AG04450 (cell line): ENCODE results near the gene FILIP1L. TPM values are rescaled to one million over a fixed set of nuclear protein-coding genes. Genes with fewer than 3 reads are reported as not detected.

Source experiments
- CTCF ChIA-PET: fragments of 300-600, 350-600 bp; formaldehyde crosslinking; extraction: SDS; loops from one replicate; lab custom pipeline; 2022; ENCODE audit warnings: antibody characterized with exemption, inconsistent platforms; lab: Charles Lee
- POLR2A ChIA-PET: fragments of 350-600 bp; formaldehyde crosslinking; extraction: SDS; loops from one replicate; lab custom pipeline; 2021; ENCODE audit warnings: antibody characterized with exemption, inconsistent platforms; lab: Yijun Ruan, JAX
- DNase-seq: peaks from one replicate; pipeline ENCODE4 v3.0.0-alpha.2; 2011; ENCODE audit warnings: low read depth, low spot score
- H3K27ac ChIP-seq: one replicate; pipeline ENCODE4 v1.5.1; 2012; ENCODE audit warnings: low read depth, low read length, control low read depth
- H3K27me3 ChIP-seq: one replicate; pipeline ENCODE4 v1.6.0; 2012; ENCODE audit warnings: low read length; ENCODE audit not compliant: control insufficient read depth, insufficient read depth
- H3K4me3 ChIP-seq: 2 replicates; pipeline ENCODE4 v1.5.1; 2011; ENCODE audit warnings: mild to moderate bottlenecking, low read depth, low read length, control low read depth
- H3K9me3 ChIP-seq: 2 replicates; pipeline ENCODE4 v1.5.1; 2012; ENCODE audit warnings: low read length; ENCODE audit not compliant: control insufficient read depth, insufficient read depth
- CTCF ChIP-seq: IDR thresholded peaks from 2 replicates; pipeline ENCODE4 v1.5.1; 2011; ENCODE audit warnings: low read depth, low read length, control low read depth, inconsistent platforms
- polyA plus RNA-seq: library from polyadenylated mRNA; depleted of rRNA; stranded (reverse); fragments of >200 nt; gene quantifications from 2 replicates; pipeline ENCODE4 v1.2.3, GENCODE V29; 2011

The FILIP1L gene
- polyA plus RNA-seq, 1 experiment: 75.5 TPM

- no peak for TF ChIP-seq CTCF
- Histone ChIP-seq H3K4me3 (no peak overlapping the region), H3K27me3 (no peaks in the 10 kb centered on the region), H3K9me3 (peaks cover 3% of the 10 kb centered on the region), H3K27ac (no peak overlapping the region)
- DNase-seq: no peak
- ChIA-PET POLR2A (no interaction called here), CTCF (interaction anchor here (1.0 kb wide), 1 partner anchor 319 kb away, joined by 5 read pairs; no protein-coding TSS in a partner anchor)
These were observed 36.9 kb upstream of the FILIP1L start for GRCh38 chr3:100151024-100151707.

GRCh38 chr3:100150473-100150872, 36.2 kb upstream of the FILIP1L start:
- ChIA-PET CTCF (no interaction called here), POLR2A (no interaction called here)
- Histone ChIP-seq H3K4me3 (no peak overlapping the region), H3K9me3 (no peaks in the 10 kb centered on the region; the same call in 1 of the 2 replicates), H3K27me3 (no peaks in the 10 kb centered on the region), H3K27ac (no peak overlapping the region)
- TF ChIP-seq CTCF: no peak
- no peak for DNase-seq

- CTCF ChIA-PET: no interaction called here
- no peaks in the 10 kb centered on the region for H3K27me3 ChIP-seq
- no peak overlapping the region for H3K4me3 ChIP-seq
- no peak for DNase-seq
- no peak for TF ChIP-seq CTCF
- no peak overlapping the region for H3K27ac ChIP-seq
- H3K9me3 ChIP-seq: no peaks in the 10 kb centered on the region
- POLR2A ChIA-PET: no interaction called here
These were observed 35.6 kb upstream of the FILIP1L start for GRCh38 chr3:100149713-100150415.

GRCh38 chr3:100149130-100149529, 34.8 kb upstream of the FILIP1L start:
- H3K9me3 ChIP-seq: no peaks in the 10 kb centered on the region
- no peak overlapping the region for H3K27ac ChIP-seq
- no peaks in the 10 kb centered on the region for H3K27me3 ChIP-seq
- DNase-seq: no peak
- no peak for TF ChIP-seq CTCF
- POLR2A ChIA-PET: no interaction called here
- CTCF ChIA-PET: no interaction called here
- no peak overlapping the region for H3K4me3 ChIP-seq

GRCh38 chr3:100144255-100144866, 30.1 kb upstream of the FILIP1L start:
- POLR2A ChIA-PET: no interaction called here
- no peak for TF ChIP-seq CTCF

More at GRCh38 chr3:100144255-100144866, 30.1 kb upstream of the FILIP1L start:
- no peak overlapping the region for H3K4me3 ChIP-seq
- H3K27me3 ChIP-seq: no peaks in the 10 kb centered on the region
- H3K27ac ChIP-seq: no peak overlapping the region
- H3K9me3 ChIP-seq: no peaks in the 10 kb centered on the region
- CTCF ChIA-PET: interaction anchor here (0.6 kb wide), 1 partner anchor 255 kb away, joined by 3 read pairs; no protein-coding TSS in a partner anchor
- no peak for DNase-seq
